ENCODE measurements around the gene VPS45.
A peak's percentile ranks its signal among the peaks of the same experiment; 100 is the strongest.

The VPS45 gene

DNA sequence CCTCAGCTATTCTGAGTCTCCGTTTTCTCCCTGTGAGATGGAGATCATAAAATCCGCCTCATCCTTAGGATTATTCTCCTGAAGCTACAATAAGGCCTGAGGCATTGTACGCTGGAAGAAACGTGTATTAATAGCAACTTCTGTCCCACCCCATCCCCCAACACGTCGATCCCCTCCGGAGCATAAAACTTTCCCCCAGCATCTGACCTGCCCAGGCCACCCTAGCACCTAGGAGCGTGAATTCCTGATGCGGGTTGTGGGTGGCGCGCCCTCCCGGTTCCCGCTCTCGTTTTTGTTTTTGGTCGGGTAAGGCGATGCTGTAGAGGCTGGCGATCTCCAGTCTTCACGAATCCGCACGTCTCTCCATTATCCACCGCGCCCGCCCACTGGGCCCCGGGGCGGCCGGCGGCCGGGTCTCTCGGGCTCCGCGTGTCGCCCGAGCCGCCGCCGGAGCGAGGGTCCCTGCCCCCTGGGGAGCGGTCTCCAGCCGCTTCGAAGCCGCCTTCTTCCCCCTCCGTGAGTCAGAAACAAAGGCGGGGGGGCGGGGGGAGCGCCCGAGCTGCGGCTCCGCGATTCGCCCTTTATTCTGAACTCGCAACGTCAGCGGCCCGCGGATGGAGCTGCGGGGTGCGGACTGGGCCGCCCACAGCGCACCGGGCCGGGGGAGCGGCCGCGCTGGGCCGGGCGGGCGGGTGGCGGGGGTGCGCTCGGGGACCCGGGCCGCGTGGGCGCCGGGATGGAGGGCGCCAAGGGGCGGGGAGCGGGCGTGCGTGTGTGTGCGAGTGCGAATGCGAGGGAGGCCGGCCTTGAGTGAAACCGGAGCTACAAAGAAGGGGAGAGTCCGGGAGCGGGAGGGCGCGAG is 81.9 kb downstream of the VPS45 start, which contains the start of gene PLEKHO1:
Gene PLEKHO1 (plus strand): TSS at position 646 of the 862 bp plus-strand sequence. CDS start 342 bp downstream, outside the sequence.
- H3K4me3 ChIP-seq (ENCODE audit: low read length): peak within 1 kb of the TSS; percentile 39

DNA sequence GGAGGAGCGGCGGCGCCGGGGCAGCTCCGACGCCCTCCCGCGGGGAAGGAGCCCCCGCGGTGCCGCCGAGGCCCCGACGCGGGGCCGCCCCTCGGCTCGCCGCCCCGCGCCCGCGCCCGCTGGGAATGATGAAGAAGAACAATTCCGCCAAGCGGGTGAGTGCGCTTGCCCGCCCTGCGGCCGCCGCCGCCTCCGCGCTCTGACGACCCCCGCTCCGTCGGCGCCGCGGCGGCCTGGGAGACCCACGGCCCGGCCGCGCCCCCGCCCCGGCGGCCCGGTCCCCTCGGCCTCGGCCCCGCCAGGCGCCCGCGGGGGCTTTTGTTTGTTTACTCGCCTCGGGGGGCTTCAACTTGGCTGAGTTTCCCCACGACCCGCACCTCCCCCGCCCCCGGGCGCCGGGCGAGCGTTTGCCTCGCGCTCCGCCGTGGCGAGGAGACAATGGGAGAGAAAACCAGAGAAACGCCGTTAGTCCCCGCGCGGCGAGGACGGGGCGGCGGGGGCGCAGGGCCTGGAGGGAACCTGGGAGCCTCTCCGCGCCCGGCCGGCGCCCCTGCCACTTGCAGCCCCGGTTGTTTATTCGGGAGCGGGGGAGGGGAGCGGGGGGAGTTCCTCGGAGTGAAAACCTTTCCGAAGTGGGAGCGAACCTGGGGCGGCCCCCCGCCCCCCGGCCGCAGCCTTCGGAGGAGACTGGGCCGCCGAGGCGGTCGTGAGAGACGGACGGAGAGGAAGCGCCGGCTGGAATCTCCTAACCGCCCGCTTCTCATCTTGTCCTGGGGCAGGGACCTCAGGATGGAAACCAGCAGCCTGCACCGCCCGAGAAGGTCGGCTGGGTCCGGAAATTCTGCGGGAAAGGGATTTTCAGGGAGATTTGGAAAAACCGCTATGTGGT is 82.8 kb downstream of the VPS45 start:
- H3K4me3 ChIP-seq (ENCODE audit: low read length): peak overlapping the region; percentile 39
- TF ChIP-seq, protein P1, sequence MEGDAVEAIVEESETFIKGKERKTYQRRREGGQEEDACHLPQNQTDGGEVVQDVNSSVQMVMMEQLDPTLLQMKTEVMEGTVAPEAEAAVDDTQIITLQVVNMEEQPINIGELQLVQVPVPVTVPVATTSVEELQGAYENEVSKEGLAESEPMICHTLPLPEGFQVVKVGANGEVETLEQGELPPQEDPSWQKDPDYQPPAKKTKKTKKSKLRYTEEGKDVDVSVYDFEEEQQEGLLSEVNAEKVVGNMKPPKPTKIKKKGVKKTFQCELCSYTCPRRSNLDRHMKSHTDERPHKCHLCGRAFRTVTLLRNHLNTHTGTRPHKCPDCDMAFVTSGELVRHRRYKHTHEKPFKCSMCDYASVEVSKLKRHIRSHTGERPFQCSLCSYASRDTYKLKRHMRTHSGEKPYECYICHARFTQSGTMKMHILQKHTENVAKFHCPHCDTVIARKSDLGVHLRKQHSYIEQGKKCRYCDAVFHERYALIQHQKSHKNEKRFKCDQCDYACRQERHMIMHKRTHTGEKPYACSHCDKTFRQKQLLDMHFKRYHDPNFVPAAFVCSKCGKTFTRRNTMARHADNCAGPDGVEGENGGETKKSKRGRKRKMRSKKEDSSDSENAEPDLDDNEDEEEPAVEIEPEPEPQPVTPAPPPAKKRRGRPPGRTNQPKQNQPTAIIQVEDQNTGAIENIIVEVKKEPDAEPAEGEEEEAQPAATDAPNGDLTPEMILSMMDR (IDR thresholded peaks at IDR 0.05; ENCODE audit: insufficient read depth, low read depth, low read length, missing control alignments): no peak
- DNase-seq (ENCODE audit: low read depth): no peak

More for the DNA sequence above, 81.9 kb downstream of the VPS45 start, which contains the start of gene PLEKHO1:
- peak; percentile 81 for DNase-seq (ENCODE audit: low read depth)
- TF ChIP-seq, protein P1 (IDR thresholded peaks at IDR 0.05; ENCODE audit: insufficient read depth, low read depth, low read length, missing control alignments): no peak

DNA sequence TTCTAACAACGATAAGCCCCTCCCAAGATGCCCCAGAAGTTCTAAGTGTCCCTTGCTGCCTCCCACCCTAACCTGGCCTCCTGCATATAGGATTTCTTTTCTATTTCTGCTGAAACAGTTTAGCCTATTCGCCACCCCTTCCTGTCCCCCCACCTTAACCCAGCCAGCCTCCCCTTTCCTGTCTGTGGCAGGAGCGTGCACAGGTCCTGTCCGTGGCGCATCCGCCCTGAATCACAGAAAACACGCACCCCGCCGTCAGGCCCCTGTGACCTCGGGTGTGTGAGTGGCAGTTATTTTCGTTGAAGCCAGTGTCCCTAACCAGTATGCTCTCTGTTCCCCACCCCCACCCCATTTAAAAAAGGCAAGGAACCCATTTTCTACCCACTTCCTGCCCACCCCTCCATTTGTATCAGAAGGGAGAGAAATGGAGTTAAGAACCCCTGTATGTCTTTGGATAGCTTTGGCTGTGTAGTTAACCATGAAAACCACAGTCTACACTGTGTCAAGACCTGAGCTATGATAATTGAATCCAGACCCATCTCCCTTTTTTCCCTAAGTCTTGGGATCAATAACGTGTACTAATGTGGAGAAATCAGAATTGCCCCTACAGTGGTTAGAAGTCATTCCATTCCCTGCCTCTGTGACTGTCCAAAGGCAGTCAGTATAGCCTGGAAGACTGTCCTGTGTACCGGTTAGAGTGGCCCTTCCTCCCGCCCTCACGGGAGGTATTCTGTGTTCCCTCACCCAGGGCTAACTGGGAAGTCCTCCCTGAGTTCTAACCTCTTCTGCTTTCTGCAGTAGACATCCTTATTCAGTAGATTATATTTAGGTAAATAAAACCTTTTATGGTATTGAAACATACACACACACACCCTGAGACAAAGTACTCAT is 84.0 kb downstream of the VPS45 start:
- TF ChIP-seq, protein P1 (IDR thresholded peaks at IDR 0.05; ENCODE audit: insufficient read depth, low read depth, low read length, missing control alignments): no peak
- DNase-seq (ENCODE audit: low read depth): no peak
- no peak overlapping the region for H3K4me3 ChIP-seq (ENCODE audit: low read length)

DNA sequence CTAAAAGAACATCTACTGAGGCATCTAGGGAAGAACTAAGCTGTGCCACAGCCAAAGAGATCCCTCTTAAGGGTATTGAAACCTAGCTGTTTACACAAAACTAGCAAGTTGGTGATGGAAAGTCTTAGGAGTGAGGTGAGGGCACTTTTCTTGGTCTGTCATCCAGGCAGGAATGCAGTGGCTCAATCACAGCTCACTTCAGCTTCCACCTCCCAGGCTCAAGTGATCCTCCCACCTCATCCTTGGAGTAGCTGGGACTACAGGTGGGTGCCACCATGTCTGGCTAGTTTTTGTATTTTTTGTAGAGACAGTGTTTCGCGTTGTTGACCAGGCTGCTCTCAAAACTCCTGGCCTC is 84.6 kb downstream of the VPS45 start:
- no peak for DNase-seq (ENCODE audit: low read depth)
- H3K4me3 ChIP-seq (ENCODE audit: low read length): no peak overlapping the region
- TF ChIP-seq, protein P1 (IDR thresholded peaks at IDR 0.05; ENCODE audit: insufficient read depth, low read depth, low read length, missing control alignments): no peak

DNA sequence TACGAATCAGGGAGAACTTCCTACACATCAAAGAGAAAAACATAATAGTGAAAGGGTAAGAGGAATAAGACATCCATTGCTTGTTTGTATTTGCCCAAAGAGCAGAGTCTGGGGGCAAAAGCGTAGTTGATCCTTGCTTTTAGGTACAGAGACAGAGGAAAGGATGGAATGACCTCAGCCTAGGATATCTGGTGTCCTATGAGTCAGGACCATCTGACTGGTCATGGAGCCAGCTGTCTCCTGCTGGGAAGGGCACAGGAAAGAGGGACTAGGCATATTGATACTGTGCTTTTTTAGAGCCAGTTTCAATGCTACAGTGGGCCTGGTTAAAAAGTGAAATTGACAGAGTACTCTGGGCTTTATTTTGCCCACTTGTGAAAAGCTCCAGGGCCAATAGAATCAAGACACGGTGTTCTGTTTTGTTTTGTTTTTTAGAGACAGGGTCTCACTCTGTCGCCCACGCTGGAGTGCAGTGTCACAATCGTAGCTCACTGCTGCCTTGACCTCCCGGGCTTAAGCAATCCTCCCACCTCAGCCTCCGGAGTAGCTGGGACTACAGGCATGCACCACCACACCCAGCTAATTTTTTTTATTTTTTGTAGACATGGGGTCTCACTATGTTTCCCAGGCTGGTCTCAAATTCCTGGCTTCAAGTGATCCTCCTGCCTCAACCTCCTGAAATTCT is 85.3 kb downstream of the VPS45 start:
- H3K4me3 ChIP-seq (ENCODE audit: low read length): no peak overlapping the region
- DNase-seq (ENCODE audit: low read depth): peak; percentile 41
- TF ChIP-seq, protein P1 (IDR thresholded peaks at IDR 0.05; ENCODE audit: insufficient read depth, low read depth, low read length, missing control alignments): no peak

DNA sequence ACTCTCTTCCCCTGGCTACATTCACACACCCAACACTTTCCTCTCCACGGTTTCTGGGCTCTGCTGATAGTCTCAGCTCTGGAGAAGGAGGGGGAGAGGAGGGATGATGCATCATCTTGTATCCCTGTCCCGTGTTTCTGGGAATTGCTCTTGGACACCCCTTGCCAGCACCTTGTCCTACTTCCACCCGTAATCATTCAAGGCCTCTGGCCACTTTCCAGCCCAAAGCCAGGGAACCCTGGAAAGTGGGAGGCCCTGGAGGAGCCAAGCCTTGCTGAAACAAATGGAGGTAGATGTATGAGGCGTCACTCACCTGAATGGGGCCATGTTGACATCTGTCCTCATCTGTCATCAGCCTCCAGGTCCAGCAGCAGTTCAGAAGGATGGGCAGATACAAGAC is 86.6 kb downstream of the VPS45 start:
- TF ChIP-seq, protein P1 (IDR thresholded peaks at IDR 0.05; ENCODE audit: insufficient read depth, low read depth, low read length, missing control alignments): no peak
- no peak overlapping the region for H3K4me3 ChIP-seq (ENCODE audit: low read length)
- no peak for DNase-seq (ENCODE audit: low read depth)
